K562 (cell line): Measurements from ENCODE around the gene CUTA. TPM values are rescaled to one million over a fixed set of nuclear protein-coding genes. Genes with fewer than 3 reads are reported as not detected.
A peak's percentile ranks its signal among the peaks of the same experiment; 100 is the strongest.

ENCODE experiments used
- CREM ChIP-seq: IDR thresholded peaks from 2 replicates; pipeline ENCODE4 v1.6.1; 2014; ENCODE audit warnings: antibody characterized with exemption, low read depth
- EGR1 ChIP-seq: fragments of 450-650 bp; conservative IDR thresholded peaks from 2 replicates; pipeline ENCODE4 v1.6.1; 2017; ENCODE audit warnings: mild to moderate bottlenecking
- EHMT2 ChIP-seq: fragments of 450-650 bp; IDR thresholded peaks from 2 replicates; pipeline ENCODE4 v1.6.1; 2018; ENCODE audit warnings: antibody characterized with exemption
- ETV6 ChIP-seq, 3 experiments: fragments of 150-350 bp in 1 of 3; sonication (generic) in 1 of 3; formaldehyde crosslinking in 1 of 3; IDR thresholded peaks; 2 replicates each; pipeline versions ENCODE4 v1.6.1 to v1.8.0; 2014 to 2022; ENCODE audit warnings: borderline replicate concordance in 2 of 3, low read depth in 2 of 3, antibody characterized with exemption in 1 of 3, low read length in 1 of 3, mild to moderate bottlenecking in 1 of 3, missing genetic modification reagents in 1 of 3
- FOXA3 ChIP-seq, 2 experiments: fragments of 450-650 bp in 1 of 2; sonication (generic) in 1 of 2; formaldehyde crosslinking; IDR thresholded peaks in 1 of 2; conservative IDR thresholded peaks in 1 of 2; 2 replicates each; pipeline versions ENCODE4 v1.4.0 to v1.8.0; 2020 to 2022; ENCODE audit warnings: mild to moderate bottlenecking in 2 of 2, missing genetic modification reagents in 1 of 2
- FOXK1 ChIP-seq: sonication (generic); formaldehyde crosslinking; IDR thresholded peaks from 2 replicates; pipeline ENCODE4 v1.8.0; 2022; ENCODE audit warnings: missing genetic modification reagents, mild to moderate bottlenecking, borderline replicate concordance
- FUS ChIP-seq: fragments of 200-400 bp; formaldehyde crosslinking; optimal IDR thresholded peaks from 2 replicates; pipeline ENCODE3; 2017; ENCODE audit warnings: low read depth, low read length
- HNRNPH1 ChIP-seq: fragments of 200-400 bp; formaldehyde crosslinking; optimal IDR thresholded peaks from 2 replicates; pipeline ENCODE3; 2017; ENCODE audit warnings: low read depth, mild to moderate bottlenecking, low read length, moderate library complexity
- MTA3 ChIP-seq: fragments of 450-650 bp; formaldehyde crosslinking; IDR thresholded peaks from 2 replicates; pipeline ENCODE4 v1.6.1; 2017; ENCODE audit warnings: mild to moderate bottlenecking, borderline replicate concordance
- NR2F6 ChIP-seq: fragments of 450-650 bp; formaldehyde crosslinking; IDR thresholded peaks from 2 replicates; pipeline ENCODE4 v1.4.0; 2020; ENCODE audit warnings: mild to moderate bottlenecking
- POU5F1 ChIP-seq: fragments of 150-350 bp; IDR thresholded peaks from 2 replicates; pipeline ENCODE4 v1.6.1; 2014; ENCODE audit warnings: borderline replicate concordance, low read length, low read depth, mild to moderate bottlenecking; ENCODE audit not compliant: partially characterized antibody
- PRDM10 ChIP-seq: fragments of 450-650 bp; IDR thresholded peaks from 2 replicates; pipeline ENCODE4 v1.6.1; 2018; ENCODE audit not compliant: partially characterized antibody
- RBM14 ChIP-seq: fragments of 200-400 bp; formaldehyde crosslinking; IDR thresholded peaks from 2 replicates; pipeline ENCODE4 v1.6.1; 2018; ENCODE audit warnings: low read depth, mild to moderate bottlenecking, low read length, moderate library complexity, borderline replicate concordance; ENCODE audit not compliant: insufficient read depth
- RFX1 ChIP-seq: fragments of 450-650 bp; IDR thresholded peaks from 2 replicates; pipeline ENCODE4 v1.6.1; 2016; ENCODE audit warnings: mild to moderate bottlenecking, moderate library complexity
- SREBF2 ChIP-seq: sonication (generic); formaldehyde crosslinking; IDR thresholded peaks from 2 replicates; pipeline ENCODE4 v1.4.0; 2020; ENCODE audit warnings: mild to moderate bottlenecking, missing genetic modification reagents
- polyA plus RNA-seq, 8 experiments: library from polyadenylated mRNA; depleted of rRNA in 4 of 8; stranded (reverse) in 5 of 8; unstranded in 3 of 8; fragments of >200 nt; fragmentation: Nextera tagmentation in 2 of 8; fragmentation: Illumina TruSeq in 1 of 8; extraction: Ambion mirVana in 2 of 8; extraction: Trizol in 1 of 8; gene quantifications; 2 replicates each; pipeline versions ENCODE4 v1.2.1 to v1.2.3, GENCODE V29; 2011 to 2014; ENCODE audit warnings: inconsistent platforms in 1 of 8, missing spikeins in 1 of 8
- total RNA-seq, 7 experiments: library from RNA; depleted of rRNA in 6 of 7; stranded (reverse); fragments of >200 nt in 6 of 7; fragmentation: Illumina TruSeq in 2 of 7; extraction: Trizol in 2 of 7; gene quantifications; 2 replicates each; pipeline versions ENCODE4 v1.2.1 to v1.2.3, GENCODE V29; 2011 to 2021; ENCODE audit warnings: low replicate concordance in 1 of 7
- TF ChIP-seq, protein P1 (sequence below): sonication (generic); formaldehyde crosslinking; IDR thresholded peaks from 2 replicates; pipeline ENCODE4 v1.8.1; 2023; ENCODE audit warnings: missing genetic modification reagents, mild to moderate bottlenecking, borderline replicate concordance
- TF ChIP-seq, protein P2 (sequence below): sonication (generic); formaldehyde crosslinking; IDR thresholded peaks from 2 replicates; pipeline ENCODE4 v1.8.0; 2023; ENCODE audit warnings: mild to moderate bottlenecking, missing genetic modification reagents

CUTA gene
- total and polyA plus RNA-seq, 9 of the 15 experiments (the other 6 are each of a cell fraction or from before 2014, with no cell fraction given), result 166 to 682 (median 310) TPM

- peak; percentile 49; the same call in 1 of the 2 replicates for TF ChIP-seq NR2F6 (CRISPR knock-in tag)
- TF ChIP-seq POU5F1, result no peak
- TF ChIP-seq FOXK1 (CRISPR knock-in tag), result peak; percentile 71; the same call in 1 of the 2 replicates
- TF ChIP-seq EHMT2, result no peak
- no peak for TF ChIP-seq MTA3
- 0 out of 2 replicates have a peak, but pooled peaks have one; percentile 28 for TF ChIP-seq EGR1
- TF ChIP-seq FOXA3 (CRISPR knock-in tag; conservative IDR thresholded peaks at IDR 0.05 in 1 of 2, IDR thresholded peaks at IDR 0.05 in 1 of 2), result peak in 1 of 2 experiments; percentile 14; a peak in 1 of 4 replicates
- no peak for TF ChIP-seq SREBF2 (CRISPR knock-in tag)
- TF ChIP-seq HNRNPH1, result no peak
- no peak for TF ChIP-seq FUS
- TF ChIP-seq RBM14, result no peak
- no peak for TF ChIP-seq PRDM10
- TF ChIP-seq, protein P1, sequence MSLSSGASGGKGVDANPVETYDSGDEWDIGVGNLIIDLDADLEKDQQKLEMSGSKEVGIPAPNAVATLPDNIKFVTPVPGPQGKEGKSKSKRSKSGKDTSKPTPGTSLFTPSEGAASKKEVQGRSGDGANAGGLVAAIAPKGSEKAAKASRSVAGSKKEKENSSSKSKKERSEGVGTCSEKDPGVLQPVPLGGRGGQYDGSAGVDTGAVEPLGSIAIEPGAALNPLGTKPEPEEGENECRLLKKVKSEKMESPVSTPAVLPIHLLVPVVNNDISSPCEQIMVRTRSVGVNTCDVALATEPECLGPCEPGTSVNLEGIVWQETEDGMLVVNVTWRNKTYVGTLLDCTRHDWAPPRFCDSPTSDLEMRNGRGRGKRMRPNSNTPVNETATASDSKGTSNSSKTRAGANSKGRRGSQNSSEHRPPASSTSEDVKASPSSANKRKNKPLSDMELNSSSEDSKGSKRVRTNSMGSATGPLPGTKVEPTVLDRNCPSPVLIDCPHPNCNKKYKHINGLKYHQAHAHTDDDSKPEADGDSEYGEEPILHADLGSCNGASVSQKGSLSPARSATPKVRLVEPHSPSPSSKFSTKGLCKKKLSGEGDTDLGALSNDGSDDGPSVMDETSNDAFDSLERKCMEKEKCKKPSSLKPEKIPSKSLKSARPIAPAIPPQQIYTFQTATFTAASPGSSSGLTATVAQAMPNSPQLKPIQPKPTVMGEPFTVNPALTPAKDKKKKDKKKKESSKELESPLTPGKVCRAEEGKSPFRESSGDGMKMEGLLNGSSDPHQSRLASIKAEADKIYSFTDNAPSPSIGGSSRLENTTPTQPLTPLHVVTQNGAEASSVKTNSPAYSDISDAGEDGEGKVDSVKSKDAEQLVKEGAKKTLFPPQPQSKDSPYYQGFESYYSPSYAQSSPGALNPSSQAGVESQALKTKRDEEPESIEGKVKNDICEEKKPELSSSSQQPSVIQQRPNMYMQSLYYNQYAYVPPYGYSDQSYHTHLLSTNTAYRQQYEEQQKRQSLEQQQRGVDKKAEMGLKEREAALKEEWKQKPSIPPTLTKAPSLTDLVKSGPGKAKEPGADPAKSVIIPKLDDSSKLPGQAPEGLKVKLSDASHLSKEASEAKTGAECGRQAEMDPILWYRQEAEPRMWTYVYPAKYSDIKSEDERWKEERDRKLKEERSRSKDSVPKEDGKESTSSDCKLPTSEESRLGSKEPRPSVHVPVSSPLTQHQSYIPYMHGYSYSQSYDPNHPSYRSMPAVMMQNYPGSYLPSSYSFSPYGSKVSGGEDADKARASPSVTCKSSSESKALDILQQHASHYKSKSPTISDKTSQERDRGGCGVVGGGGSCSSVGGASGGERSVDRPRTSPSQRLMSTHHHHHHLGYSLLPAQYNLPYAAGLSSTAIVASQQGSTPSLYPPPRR (CRISPR knock-in tag), result no peak
- no peak for TF ChIP-seq RFX1
- TF ChIP-seq CREM, result peak; percentile 86
- no peak for TF ChIP-seq ETV6 (IDR thresholded peaks at IDR 0.05; ENCODE audit: borderline replicate concordance in 1 of 2, low read depth in 2 of 2, low read length in 1 of 2)
- no peak for TF ChIP-seq ETV6 (CRISPR knock-in tag; IDR thresholded peaks at IDR 0.05; ENCODE audit: borderline replicate concordance)
- TF ChIP-seq, protein P2, sequence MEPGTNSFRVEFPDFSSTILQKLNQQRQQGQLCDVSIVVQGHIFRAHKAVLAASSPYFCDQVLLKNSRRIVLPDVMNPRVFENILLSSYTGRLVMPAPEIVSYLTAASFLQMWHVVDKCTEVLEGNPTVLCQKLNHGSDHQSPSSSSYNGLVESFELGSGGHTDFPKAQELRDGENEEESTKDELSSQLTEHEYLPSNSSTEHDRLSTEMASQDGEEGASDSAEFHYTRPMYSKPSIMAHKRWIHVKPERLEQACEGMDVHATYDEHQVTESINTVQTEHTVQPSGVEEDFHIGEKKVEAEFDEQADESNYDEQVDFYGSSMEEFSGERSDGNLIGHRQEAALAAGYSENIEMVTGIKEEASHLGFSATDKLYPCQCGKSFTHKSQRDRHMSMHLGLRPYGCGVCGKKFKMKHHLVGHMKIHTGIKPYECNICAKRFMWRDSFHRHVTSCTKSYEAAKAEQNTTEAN (CRISPR knock-in tag), result no peak
These were observed 884 bp upstream of the CUTA start (continued) for GRCh38 chr6:33418690-33419291.
